Measurements from ENCODE around the gene PPM1L.

Gene PPM1L

DNA sequence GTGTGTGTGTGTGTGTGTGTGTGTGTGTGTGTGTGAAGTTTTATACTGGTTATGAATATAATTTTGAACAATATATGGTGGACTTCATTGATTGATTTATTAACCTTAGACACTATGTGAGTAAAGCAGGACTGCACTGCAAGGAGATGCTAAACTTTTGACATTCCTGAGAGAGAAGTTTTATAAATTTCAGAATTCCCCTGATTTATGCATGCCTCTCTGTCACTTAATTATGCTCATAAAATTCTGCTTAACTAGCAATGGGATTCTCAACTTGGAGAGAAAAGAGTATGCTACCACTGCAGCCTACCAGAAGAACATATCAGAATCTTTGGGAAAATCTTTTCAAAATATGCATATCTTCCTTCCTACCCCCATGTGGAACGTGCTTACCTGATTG lies 204.5 kb downstream of the PPM1L start:
- TF ChIP-seq, protein P1, sequence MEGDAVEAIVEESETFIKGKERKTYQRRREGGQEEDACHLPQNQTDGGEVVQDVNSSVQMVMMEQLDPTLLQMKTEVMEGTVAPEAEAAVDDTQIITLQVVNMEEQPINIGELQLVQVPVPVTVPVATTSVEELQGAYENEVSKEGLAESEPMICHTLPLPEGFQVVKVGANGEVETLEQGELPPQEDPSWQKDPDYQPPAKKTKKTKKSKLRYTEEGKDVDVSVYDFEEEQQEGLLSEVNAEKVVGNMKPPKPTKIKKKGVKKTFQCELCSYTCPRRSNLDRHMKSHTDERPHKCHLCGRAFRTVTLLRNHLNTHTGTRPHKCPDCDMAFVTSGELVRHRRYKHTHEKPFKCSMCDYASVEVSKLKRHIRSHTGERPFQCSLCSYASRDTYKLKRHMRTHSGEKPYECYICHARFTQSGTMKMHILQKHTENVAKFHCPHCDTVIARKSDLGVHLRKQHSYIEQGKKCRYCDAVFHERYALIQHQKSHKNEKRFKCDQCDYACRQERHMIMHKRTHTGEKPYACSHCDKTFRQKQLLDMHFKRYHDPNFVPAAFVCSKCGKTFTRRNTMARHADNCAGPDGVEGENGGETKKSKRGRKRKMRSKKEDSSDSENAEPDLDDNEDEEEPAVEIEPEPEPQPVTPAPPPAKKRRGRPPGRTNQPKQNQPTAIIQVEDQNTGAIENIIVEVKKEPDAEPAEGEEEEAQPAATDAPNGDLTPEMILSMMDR (IDR thresholded peaks at IDR 0.05; ENCODE audit: extremely low read depth, insufficient read depth, missing control alignments) = no peak
- in situ Hi-C loops (cut with MboI; ENCODE audit: low pct_unique_long_range_greater_than_20kb, low sequenced_read_pairs, unreplicated experiment) = loop anchor here (25.0 kb wide), 1 partner anchor 452 kb away; no protein-coding TSS in a partner anchor
- DNase-seq (ENCODE audit: low spot score) = no peak

DNA sequence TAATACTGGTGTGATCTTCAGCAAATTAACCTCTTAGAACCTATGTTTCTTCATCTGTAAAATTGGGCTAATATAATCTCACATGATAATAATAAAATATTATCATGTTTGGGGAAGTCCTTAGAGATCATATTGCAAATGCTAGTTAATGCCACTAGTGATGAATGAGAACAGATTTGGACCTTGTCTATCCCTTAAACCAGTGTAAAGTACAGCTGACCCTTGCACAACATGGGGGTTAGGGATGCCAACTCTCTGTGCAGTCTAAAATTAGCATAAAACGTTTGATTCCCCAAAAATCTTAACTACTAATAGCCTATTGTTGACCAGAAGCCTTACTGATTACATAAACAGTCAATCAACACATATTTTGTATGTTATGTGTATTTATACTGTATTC lies 207.9 kb downstream of the PPM1L start:
- no peak for DNase-seq (ENCODE audit: low spot score)
- in situ Hi-C loops (cut with MboI; ENCODE audit: low pct_unique_long_range_greater_than_20kb, low sequenced_read_pairs, unreplicated experiment) = loop anchor here (25.0 kb wide), 1 partner anchor 448 kb away; no protein-coding TSS in a partner anchor
- TF ChIP-seq, protein P1 (IDR thresholded peaks at IDR 0.05; ENCODE audit: extremely low read depth, insufficient read depth, missing control alignments) = no peak

DNA sequence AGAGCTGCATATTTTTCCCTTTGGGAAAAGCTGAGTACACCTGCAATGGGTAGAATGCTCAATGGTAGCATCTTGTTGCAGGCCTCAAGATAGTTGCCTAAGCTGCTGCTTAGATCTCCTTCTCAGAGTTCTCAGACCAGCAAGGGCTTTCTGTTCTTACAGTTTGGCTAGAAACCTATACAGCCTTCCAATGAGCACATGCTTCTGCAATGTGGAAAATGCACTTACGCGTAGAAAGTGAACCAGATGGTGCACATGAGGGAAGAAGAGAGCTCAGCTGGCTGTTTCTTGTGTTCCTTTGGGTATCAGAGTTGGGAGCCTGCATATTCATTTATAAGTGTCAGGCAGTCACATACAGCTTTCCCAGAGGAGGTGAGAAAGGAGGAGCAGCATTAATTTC lies 212.7 kb downstream of the PPM1L start:
- TF ChIP-seq, protein P1 (IDR thresholded peaks at IDR 0.05; ENCODE audit: extremely low read depth, insufficient read depth, missing control alignments) = no peak
- in situ Hi-C loops (cut with MboI; ENCODE audit: low pct_unique_long_range_greater_than_20kb, low sequenced_read_pairs, unreplicated experiment) = loop anchor here (25.0 kb wide), 1 partner anchor 444 kb away; no protein-coding TSS in a partner anchor
- DNase-seq (ENCODE audit: low spot score) = no peak

DNA sequence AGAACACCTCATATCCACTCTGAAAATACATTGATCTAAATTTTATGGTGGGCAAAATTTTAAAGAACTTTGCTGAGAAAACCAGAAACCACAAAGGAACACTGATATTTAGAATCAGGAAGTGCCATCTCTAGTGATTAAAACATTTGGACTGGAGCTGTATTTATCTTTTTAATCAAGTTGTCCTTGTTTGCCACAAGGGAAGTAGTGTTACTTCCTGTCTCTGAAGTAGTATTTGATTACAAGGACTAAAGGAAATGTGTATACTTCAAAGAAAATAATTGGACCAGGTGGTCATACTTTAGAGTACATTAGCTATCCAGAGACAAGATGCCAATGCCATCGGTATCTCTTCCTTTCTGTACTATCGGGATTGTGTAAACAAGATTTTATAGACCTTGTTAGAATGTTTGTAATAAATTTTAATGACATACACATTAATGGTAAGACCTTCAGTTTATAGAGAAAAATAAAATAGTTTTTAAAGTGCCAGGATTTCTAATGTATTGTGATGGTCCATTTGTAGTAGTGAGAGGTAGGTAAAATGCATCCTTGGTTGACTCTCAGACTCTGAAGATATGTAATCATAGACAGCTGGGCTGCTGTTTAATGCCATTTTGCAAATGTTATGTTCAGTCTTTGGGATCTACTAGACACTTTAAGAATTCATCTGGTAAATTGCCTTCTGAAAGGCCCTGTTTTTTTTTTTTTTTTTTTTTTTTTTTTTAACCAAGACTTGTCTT lies 217.2 kb downstream of the PPM1L start:
- no peak for DNase-seq (ENCODE audit: low spot score)
- TF ChIP-seq, protein P1 (IDR thresholded peaks at IDR 0.05; ENCODE audit: extremely low read depth, insufficient read depth, missing control alignments) = no peak
- in situ Hi-C loops (cut with MboI; ENCODE audit: low pct_unique_long_range_greater_than_20kb, low sequenced_read_pairs, unreplicated experiment) = loop anchor here (25.0 kb wide), 1 partner anchor 439 kb away; no protein-coding TSS in a partner anchor

DNA sequence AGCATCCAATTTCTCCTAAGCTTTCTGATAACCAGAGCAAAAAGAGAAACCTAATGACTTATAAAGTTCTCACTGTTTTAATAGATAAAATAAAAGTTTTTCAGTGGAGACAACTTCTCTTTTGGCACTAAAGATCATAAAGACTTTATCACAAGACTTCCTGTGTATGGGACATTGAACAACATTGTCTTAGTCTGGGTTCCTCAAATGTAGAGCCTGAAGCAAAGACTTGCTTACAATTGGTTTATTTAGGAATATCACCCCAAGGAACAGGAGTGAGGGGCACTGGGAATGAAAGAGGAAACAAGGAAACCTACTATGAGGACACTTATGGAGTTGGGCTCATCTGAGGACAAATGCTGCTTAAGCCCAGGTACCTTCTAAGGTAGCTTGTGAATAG lies 221.7 kb downstream of the PPM1L start:
- in situ Hi-C loops (cut with MboI; ENCODE audit: low pct_unique_long_range_greater_than_20kb, low sequenced_read_pairs, unreplicated experiment) = no loop called here
- TF ChIP-seq, protein P1 (IDR thresholded peaks at IDR 0.05; ENCODE audit: extremely low read depth, insufficient read depth, missing control alignments) = no peak
- no peak for DNase-seq (ENCODE audit: low spot score)

DNA sequence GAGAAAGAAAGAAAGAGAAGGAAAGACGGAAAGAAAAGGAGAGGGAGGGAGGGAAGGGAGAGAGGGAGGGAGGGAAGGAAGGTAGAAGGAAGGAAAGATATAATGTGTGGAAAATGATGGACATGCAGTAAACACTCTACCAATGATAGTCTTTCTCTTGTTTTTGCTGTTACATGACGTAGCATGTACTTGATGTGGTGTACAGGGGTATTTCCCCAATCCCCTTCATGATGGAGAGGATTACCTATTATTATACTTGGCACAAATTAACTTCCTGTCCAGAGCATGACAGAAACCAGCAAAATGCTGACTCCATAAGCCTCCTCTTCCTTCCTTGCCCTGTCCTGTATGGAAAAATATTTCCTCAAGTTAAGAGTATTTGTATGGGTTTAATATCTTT lies 224.7 kb downstream of the PPM1L start:
- DNase-seq (ENCODE audit: low spot score) = peak; percentile 31
- in situ Hi-C loops (cut with MboI; ENCODE audit: low pct_unique_long_range_greater_than_20kb, low sequenced_read_pairs, unreplicated experiment) = no loop called here
- TF ChIP-seq, protein P1 (IDR thresholded peaks at IDR 0.05; ENCODE audit: extremely low read depth, insufficient read depth, missing control alignments) = no peak
